Non-pigmented ciliary epithelial cell (primary cell): Measurements from ENCODE around the gene KLHL8.
A peak's percentile ranks its signal among the peaks of the same experiment; 100 is the strongest.
"Not testable (repeated sequence)": the region's sequence is repeated elsewhere in the genome, so short reads cannot be mapped to it uniquely, and the experiment has no call there.

Experiments used
- DNase-seq: peaks from one replicate; pipeline ENCODE4 v3.0.0-alpha.2; 2010; ENCODE audit warnings: low read depth

Gene KLHL8

GRCh38 chr4:87179751-87180150, 40.7 kb downstream of the KLHL8 start:
- no peak for DNase-seq

- DNase-seq = no peak
Observed at GRCh38 chr4:87174672-87175071, 45.7 kb downstream of the KLHL8 start.

- DNase-seq = no peak
Observed at GRCh38 chr4:87171944-87172343, 48.5 kb downstream of the KLHL8 start.

- no peak for DNase-seq
Observed at GRCh38 chr4:87166296-87166854, 54.0 kb downstream of the KLHL8 start.

- no peak for DNase-seq
Observed at GRCh38 chr4:87165892-87166291, 54.5 kb downstream of the KLHL8 start.

- no peak for DNase-seq
Observed at GRCh38 chr4:87153078-87153870, 67.1 kb downstream of the KLHL8 start.

- no peak for DNase-seq
Observed at GRCh38 chr4:87152310-87153041, 67.9 kb downstream of the KLHL8 start.

- DNase-seq = no peak
Observed at GRCh38 chr4:87151730-87152129, 68.7 kb downstream of the KLHL8 start.

GRCh38 chr4:87150498-87151261, 69.7 kb downstream of the KLHL8 start:
- DNase-seq = peak; percentile 49

GRCh38 chr4:87147116-87147515, 73.3 kb downstream of the KLHL8 start:
- no peak for DNase-seq

- not testable (repeated sequence) for DNase-seq
Observed at GRCh38 chr4:87145934-87146333, 74.5 kb downstream of the KLHL8 start.

- DNase-seq = no peak
Observed at GRCh38 chr4:87144356-87144755, 76.1 kb downstream of the KLHL8 start.

- DNase-seq = no peak
Observed at GRCh38 chr4:87141428-87141827, 79.0 kb downstream of the KLHL8 start.

GRCh38 chr4:87134122-87134521, 86.3 kb downstream of the KLHL8 start:
- no peak for DNase-seq

GRCh38 chr4:87133183-87133582, 87.2 kb downstream of the KLHL8 start:
- DNase-seq = no peak

GRCh38 chr4:87132035-87132434, 88.4 kb downstream of the KLHL8 start:
- DNase-seq = no peak

- no peak for DNase-seq
Observed at GRCh38 chr4:87130985-87131703, 89.3 kb downstream of the KLHL8 start.

GRCh38 chr4:87129681-87130080, 90.7 kb downstream of the KLHL8 start:
- no peak for DNase-seq

- no peak for DNase-seq
Observed at GRCh38 chr4:87128006-87128705, 92.3 kb downstream of the KLHL8 start.

- no peak for DNase-seq
Observed at GRCh38 chr4:87126056-87126455, 94.4 kb downstream of the KLHL8 start.

GRCh38 chr4:87122252-87122651, 98.2 kb downstream of the KLHL8 start:
- DNase-seq = no peak
